HEK293 (cell line): Measurements from ENCODE around the gene VHLL.
A peak's percentile ranks its signal among the peaks of the same experiment; 100 is the strongest.

Experiments used
- GLIS1 ChIP-seq: fragments of 450-650 bp; formaldehyde crosslinking; IDR thresholded peaks from 2 replicates; pipeline ENCODE4 v1.5.1; 2016; ENCODE audit warnings: missing biosample characterization, missing genetic modification characterization
- GLIS2 ChIP-seq: fragments of 450-650 bp; formaldehyde crosslinking; IDR thresholded peaks from 2 replicates; pipeline ENCODE4 v1.5.1; 2016; ENCODE audit warnings: missing biosample characterization, missing genetic modification characterization
- HOXA7 ChIP-seq: sonication (generic); formaldehyde crosslinking; IDR thresholded peaks from 2 replicates; pipeline ENCODE4 v1.8.1; 2022; ENCODE audit warnings: missing genetic modification reagents, borderline replicate concordance
- HOXC10 ChIP-seq: sonication (generic); formaldehyde crosslinking; IDR thresholded peaks from 2 replicates; pipeline ENCODE4 v1.8.1; 2023; ENCODE audit warnings: mild to moderate bottlenecking, missing genetic modification reagents
- HOXD13 ChIP-seq: sonication (generic); formaldehyde crosslinking; IDR thresholded peaks from 2 replicates; pipeline ENCODE4 v1.8.0; 2022; ENCODE audit warnings: missing genetic modification reagents, borderline replicate concordance
- KLF16 ChIP-seq: fragments of 450-650 bp; formaldehyde crosslinking; IDR thresholded peaks from 2 replicates; pipeline ENCODE4 v1.5.1; 2017; ENCODE audit warnings: missing biosample characterization, missing genetic modification characterization
- REPIN1 ChIP-seq: fragments of 450-650 bp; formaldehyde crosslinking; IDR thresholded peaks from 2 replicates; pipeline ENCODE4 v1.5.1; 2017; ENCODE audit warnings: missing biosample characterization, missing genetic modification characterization, low read depth
- SCRT1 ChIP-seq: fragments of 450-650 bp; formaldehyde crosslinking; IDR thresholded peaks from 2 replicates; pipeline ENCODE4 v1.5.1; 2016; ENCODE audit warnings: missing biosample characterization, missing genetic modification characterization, borderline replicate concordance
- SP7 ChIP-seq: fragments of 450-650 bp; formaldehyde crosslinking; IDR thresholded peaks from 2 replicates; pipeline ENCODE4 v1.5.1; 2016; ENCODE audit warnings: missing biosample characterization, missing genetic modification characterization
- YY2 ChIP-seq: fragments of 450-650 bp; formaldehyde crosslinking; IDR thresholded peaks from 2 replicates; pipeline ENCODE4 v1.5.1; 2016; ENCODE audit warnings: missing biosample characterization, missing genetic modification characterization
- ZBTB20 ChIP-seq: fragments of 450-650 bp; formaldehyde crosslinking; IDR thresholded peaks from 2 replicates; pipeline ENCODE4 v1.5.1; 2016; ENCODE audit warnings: missing biosample characterization, missing genetic modification characterization
- ZFHX2 ChIP-seq: fragments of 450-650 bp; formaldehyde crosslinking; conservative IDR thresholded peaks from 2 replicates; pipeline ENCODE4 v1.5.1; 2016; ENCODE audit warnings: missing biosample characterization, missing genetic modification characterization
- ZNF324 ChIP-seq: fragments of 450-650 bp; formaldehyde crosslinking; IDR thresholded peaks from 2 replicates; pipeline ENCODE4 v1.5.1; 2016; ENCODE audit warnings: missing biosample characterization, missing genetic modification characterization
- ZNF558 ChIP-seq: fragments of 450-650 bp; formaldehyde crosslinking; IDR thresholded peaks from 2 replicates; pipeline ENCODE4 v1.5.1; 2016; ENCODE audit warnings: missing biosample characterization, missing genetic modification characterization
- ZNF664 ChIP-seq: fragments of 450-650 bp; formaldehyde crosslinking; IDR thresholded peaks from 2 replicates; pipeline ENCODE4 v1.5.1; 2016; ENCODE audit warnings: missing biosample characterization, missing genetic modification characterization
- ZNF701 ChIP-seq: fragments of 450-650 bp; formaldehyde crosslinking; IDR thresholded peaks from 2 replicates; pipeline ENCODE4 v1.5.1; 2016; ENCODE audit warnings: missing biosample characterization, missing genetic modification characterization
- ZNF792 ChIP-seq: fragments of 450-650 bp; formaldehyde crosslinking; IDR thresholded peaks from 2 replicates; pipeline ENCODE4 v1.5.1; 2016; ENCODE audit warnings: missing biosample characterization, missing genetic modification characterization
- ZNF837 ChIP-seq: fragments of 450-650 bp; formaldehyde crosslinking; IDR thresholded peaks from 2 replicates; pipeline ENCODE4 v1.5.1; 2016; ENCODE audit warnings: missing biosample characterization, missing genetic modification characterization
- ZNF843 ChIP-seq: fragments of 450-650 bp; formaldehyde crosslinking; IDR thresholded peaks from 2 replicates; pipeline ENCODE4 v1.5.1; 2016; ENCODE audit warnings: missing biosample characterization, missing genetic modification characterization
- ZSCAN30 ChIP-seq: fragments of 450-650 bp; IDR thresholded peaks from 2 replicates; pipeline ENCODE4 v1.5.1; 2018; ENCODE audit warnings: missing biosample characterization, mild to moderate bottlenecking, missing genetic modification characterization, moderate library complexity
- TF ChIP-seq, protein P1 (sequence below): fragments of 450-650 bp; formaldehyde crosslinking; IDR thresholded peaks from 2 replicates; pipeline ENCODE4 v1.5.1; 2016; ENCODE audit warnings: missing biosample characterization, missing genetic modification characterization
- TF ChIP-seq, protein P2 (sequence below): fragments of 450-650 bp; formaldehyde crosslinking; IDR thresholded peaks from 2 replicates; pipeline ENCODE4 v1.5.1; 2017; ENCODE audit warnings: missing biosample characterization, missing genetic modification characterization
- TF ChIP-seq, protein P3 (sequence below): fragments of 450-650 bp; formaldehyde crosslinking; IDR thresholded peaks from 2 replicates; pipeline ENCODE4 v1.5.0; 2017; ENCODE audit warnings: missing biosample characterization, missing genetic modification characterization, borderline replicate concordance
- TF ChIP-seq, protein P4 (sequence below): fragments of 450-650 bp; formaldehyde crosslinking; conservative IDR thresholded peaks from 2 replicates; pipeline ENCODE4 v1.5.1; 2016; ENCODE audit warnings: low read depth, missing biosample characterization, missing genetic modification characterization
- TF ChIP-seq, protein P5 (sequence below): fragments of 450-650 bp; formaldehyde crosslinking; IDR thresholded peaks from 2 replicates; pipeline ENCODE4 v1.5.1; 2016; ENCODE audit warnings: missing biosample characterization, missing genetic modification characterization
- TF ChIP-seq, protein P6 (sequence below): fragments of 450-650 bp; formaldehyde crosslinking; IDR thresholded peaks from 2 replicates; pipeline ENCODE4 v1.5.1; 2016; ENCODE audit warnings: missing biosample characterization, missing genetic modification characterization

The VHLL gene

DNA sequence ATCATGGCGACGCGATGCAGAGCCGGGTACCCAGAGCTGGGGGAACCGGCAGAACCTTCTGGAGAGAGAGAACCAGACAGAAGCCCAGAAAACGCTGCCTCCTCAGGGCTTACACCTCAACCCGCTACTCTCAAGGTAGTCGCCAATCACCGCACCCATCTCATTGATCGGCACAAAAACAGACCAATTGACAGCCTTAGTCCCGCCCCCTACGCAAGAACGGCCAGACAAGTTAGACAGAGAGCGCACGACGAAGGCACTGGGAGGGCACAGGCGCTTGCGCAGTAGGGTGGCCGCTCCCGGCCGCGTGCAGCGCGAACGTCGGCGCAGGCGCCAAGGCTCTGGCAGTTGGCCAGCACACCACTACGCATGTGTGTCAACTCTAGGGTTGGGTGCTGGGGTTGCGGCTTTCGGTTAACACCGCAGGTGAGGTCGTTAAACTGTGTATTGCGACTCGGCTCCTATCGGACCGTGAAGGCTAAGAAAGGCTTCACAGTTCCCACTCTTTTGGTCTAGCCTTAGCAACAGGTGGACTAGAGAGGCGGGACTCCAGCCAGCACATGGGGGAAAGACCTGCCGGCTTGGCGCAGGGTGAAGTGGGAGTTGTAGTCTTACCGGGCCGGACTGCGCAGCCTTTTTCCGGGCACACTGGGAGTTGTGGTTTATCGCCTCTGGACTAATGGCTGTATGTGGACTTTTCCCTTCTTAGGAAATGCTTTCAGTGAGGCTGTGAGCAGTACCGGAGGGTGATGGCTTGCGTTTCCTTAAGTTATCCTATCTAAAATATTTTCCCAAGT, 39.3 kb upstream of the VHLL start, which contains the start of the genes CCT3 and TSACC (continued):
- TF ChIP-seq, protein P1, sequence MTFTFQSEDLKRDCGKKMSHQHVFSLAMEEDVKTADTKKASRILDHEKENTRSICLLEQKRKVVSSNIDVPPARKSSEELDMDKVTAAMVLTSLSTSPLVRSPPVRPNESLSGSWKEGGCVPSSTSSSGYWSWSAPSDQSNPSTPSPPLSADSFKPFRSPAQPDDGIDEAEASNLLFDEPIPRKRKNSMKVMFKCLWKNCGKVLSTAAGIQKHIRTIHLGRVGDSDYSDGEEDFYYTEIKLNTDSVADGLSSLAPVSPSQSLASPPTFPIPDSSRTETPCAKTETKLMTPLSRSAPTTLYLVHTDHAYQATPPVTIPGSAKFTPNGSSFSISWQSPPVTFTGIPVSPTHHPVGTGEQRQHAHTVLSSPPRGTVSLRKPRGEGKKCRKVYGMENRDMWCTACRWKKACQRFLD: no peak
- peak; percentile 52 for TF ChIP-seq SP7
- peak; percentile 53; the same call in 1 of the 2 replicates for TF ChIP-seq ZBTB20
- TF ChIP-seq HOXA7 (CRISPR knock-in tag): no peak
- TF ChIP-seq ZSCAN30 (tag by site-specific recombination): peak; percentile 55; the same call in 1 of the 2 replicates
- TF ChIP-seq HOXC10 (CRISPR knock-in tag): no peak
- TF ChIP-seq, protein P2, sequence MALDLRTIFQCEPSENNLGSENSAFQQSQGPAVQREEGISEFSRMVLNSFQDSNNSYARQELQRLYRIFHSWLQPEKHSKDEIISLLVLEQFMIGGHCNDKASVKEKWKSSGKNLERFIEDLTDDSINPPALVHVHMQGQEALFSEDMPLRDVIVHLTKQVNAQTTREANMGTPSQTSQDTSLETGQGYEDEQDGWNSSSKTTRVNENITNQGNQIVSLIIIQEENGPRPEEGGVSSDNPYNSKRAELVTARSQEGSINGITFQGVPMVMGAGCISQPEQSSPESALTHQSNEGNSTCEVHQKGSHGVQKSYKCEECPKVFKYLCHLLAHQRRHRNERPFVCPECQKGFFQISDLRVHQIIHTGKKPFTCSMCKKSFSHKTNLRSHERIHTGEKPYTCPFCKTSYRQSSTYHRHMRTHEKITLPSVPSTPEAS (tag by site-specific recombination): 0 out of 2 replicates have a peak, but pooled peaks have one; percentile 8
- TF ChIP-seq, protein P3, sequence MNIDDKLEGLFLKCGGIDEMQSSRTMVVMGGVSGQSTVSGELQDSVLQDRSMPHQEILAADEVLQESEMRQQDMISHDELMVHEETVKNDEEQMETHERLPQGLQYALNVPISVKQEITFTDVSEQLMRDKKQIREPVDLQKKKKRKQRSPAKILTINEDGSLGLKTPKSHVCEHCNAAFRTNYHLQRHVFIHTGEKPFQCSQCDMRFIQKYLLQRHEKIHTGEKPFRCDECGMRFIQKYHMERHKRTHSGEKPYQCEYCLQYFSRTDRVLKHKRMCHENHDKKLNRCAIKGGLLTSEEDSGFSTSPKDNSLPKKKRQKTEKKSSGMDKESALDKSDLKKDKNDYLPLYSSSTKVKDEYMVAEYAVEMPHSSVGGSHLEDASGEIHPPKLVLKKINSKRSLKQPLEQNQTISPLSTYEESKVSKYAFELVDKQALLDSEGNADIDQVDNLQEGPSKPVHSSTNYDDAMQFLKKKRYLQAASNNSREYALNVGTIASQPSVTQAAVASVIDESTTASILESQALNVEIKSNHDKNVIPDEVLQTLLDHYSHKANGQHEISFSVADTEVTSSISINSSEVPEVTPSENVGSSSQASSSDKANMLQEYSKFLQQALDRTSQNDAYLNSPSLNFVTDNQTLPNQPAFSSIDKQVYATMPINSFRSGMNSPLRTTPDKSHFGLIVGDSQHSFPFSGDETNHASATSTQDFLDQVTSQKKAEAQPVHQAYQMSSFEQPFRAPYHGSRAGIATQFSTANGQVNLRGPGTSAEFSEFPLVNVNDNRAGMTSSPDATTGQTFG (tag by site-specific recombination): no peak
- no peak; the same call in 1 of the 2 replicates for TF ChIP-seq ZFHX2
- no peak for TF ChIP-seq ZNF837
- TF ChIP-seq, protein P4, sequence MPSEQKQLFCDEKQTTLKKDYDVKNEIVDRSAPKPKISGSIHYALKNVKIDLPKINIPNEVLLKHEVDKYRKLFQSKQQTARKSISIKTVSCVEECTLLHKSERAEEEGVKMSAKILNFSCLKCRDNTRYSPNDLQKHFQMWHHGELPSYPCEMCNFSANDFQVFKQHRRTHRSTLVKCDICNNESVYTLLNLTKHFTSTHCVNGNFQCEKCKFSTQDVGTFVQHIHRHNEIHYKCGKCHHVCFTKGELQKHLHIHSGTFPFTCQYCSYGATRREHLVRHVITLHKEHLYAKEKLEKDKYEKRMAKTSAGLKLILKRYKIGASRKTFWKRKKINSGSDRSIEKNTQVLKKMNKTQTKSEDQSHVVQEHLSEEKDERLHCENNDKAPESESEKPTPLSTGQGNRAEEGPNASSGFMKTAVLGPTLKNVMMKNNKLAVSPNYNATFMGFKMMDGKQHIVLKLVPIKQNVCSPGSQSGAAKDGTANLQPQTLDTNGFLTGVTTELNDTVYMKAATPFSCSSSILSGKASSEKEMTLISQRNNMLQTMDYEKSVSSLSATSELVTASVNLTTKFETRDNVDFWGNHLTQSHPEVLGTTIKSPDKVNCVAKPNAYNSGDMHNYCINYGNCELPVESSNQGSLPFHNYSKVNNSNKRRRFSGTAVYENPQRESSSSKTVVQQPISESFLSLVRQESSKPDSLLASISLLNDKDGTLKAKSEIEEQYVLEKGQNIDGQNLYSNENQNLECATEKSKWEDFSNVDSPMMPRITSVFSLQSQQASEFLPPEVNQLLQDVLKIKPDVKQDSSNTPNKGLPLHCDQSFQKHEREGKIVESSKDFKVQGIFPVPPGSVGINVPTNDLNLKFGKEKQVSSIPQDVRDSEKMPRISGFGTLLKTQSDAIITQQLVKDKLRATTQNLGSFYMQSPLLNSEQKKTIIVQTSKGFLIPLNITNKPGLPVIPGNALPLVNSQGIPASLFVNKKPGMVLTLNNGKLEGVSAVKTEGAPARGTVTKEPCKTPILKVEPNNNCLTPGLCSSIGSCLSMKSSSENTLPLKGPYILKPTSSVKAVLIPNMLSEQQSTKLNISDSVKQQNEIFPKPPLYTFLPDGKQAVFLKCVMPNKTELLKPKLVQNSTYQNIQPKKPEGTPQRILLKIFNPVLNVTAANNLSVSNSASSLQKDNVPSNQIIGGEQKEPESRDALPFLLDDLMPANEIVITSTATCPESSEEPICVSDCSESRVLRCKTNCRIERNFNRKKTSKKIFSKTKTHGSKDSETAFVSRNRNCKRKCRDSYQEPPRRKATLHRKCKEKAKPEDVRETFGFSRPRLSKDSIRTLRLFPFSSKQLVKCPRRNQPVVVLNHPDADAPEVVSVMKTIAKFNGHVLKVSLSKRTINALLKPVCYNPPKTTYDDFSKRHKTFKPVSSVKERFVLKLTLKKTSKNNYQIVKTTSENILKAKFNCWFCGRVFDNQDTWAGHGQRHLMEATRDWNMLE (tag by site-specific recombination): peak; percentile 17; the same call in 1 of the 2 replicates
- TF ChIP-seq KLF16: 0 out of 2 replicates have a peak, but pooled peaks have one; percentile 6
- TF ChIP-seq ZNF843 (tag by site-specific recombination): 0 out of 2 replicates have a peak, but pooled peaks have one; percentile 19
- no peak for TF ChIP-seq ZNF792
- TF ChIP-seq ZNF664 (tag by site-specific recombination): peak; percentile 25; the same call in 1 of the 2 replicates
- TF ChIP-seq ZNF324 (tag by site-specific recombination): no peak; the same call in 1 of the 2 replicates
- no peak for TF ChIP-seq GLIS2 (tag by site-specific recombination)
- TF ChIP-seq GLIS1: peak; percentile 56
- TF ChIP-seq, protein P5, sequence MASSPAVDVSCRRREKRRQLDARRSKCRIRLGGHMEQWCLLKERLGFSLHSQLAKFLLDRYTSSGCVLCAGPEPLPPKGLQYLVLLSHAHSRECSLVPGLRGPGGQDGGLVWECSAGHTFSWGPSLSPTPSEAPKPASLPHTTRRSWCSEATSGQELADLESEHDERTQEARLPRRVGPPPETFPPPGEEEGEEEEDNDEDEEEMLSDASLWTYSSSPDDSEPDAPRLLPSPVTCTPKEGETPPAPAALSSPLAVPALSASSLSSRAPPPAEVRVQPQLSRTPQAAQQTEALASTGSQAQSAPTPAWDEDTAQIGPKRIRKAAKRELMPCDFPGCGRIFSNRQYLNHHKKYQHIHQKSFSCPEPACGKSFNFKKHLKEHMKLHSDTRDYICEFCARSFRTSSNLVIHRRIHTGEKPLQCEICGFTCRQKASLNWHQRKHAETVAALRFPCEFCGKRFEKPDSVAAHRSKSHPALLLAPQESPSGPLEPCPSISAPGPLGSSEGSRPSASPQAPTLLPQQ (tag by site-specific recombination): peak; percentile 47
- peak; percentile 80 for TF ChIP-seq YY2 (tag by site-specific recombination)
- TF ChIP-seq ZNF558: 0 out of 2 replicates have a peak, but pooled peaks have one; percentile 34
- peak; percentile 100 for TF ChIP-seq SCRT1 (tag by site-specific recombination)
- TF ChIP-seq, protein P6, sequence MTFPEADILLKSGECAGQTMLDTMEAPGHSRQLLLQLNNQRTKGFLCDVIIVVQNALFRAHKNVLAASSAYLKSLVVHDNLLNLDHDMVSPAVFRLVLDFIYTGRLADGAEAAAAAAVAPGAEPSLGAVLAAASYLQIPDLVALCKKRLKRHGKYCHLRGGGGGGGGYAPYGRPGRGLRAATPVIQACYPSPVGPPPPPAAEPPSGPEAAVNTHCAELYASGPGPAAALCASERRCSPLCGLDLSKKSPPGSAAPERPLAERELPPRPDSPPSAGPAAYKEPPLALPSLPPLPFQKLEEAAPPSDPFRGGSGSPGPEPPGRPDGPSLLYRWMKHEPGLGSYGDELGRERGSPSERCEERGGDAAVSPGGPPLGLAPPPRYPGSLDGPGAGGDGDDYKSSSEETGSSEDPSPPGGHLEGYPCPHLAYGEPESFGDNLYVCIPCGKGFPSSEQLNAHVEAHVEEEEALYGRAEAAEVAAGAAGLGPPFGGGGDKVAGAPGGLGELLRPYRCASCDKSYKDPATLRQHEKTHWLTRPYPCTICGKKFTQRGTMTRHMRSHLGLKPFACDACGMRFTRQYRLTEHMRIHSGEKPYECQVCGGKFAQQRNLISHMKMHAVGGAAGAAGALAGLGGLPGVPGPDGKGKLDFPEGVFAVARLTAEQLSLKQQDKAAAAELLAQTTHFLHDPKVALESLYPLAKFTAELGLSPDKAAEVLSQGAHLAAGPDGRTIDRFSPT (tag by site-specific recombination): peak; percentile 93
- no peak for TF ChIP-seq HOXD13
- no peak for TF ChIP-seq REPIN1 (tag by site-specific recombination)
- no peak for TF ChIP-seq ZNF701 (tag by site-specific recombination)
